MCF 10A (cell line): Measurements from ENCODE around the gene ADAMTS5. TPM values are rescaled to one million over a fixed set of nuclear protein-coding genes. Genes with fewer than 3 reads are reported as not detected.

Source experiments
- BruUV-seq: library from RNA; stranded (reverse); fragments of 400-500 nt; replicated peaks from 2 replicates; lab custom pipeline; 2021; lab: Mats Ljungman, UMichigan
- CTCF ChIA-PET: fragments of 300-600 bp; sonication (Branson Sonifier 250); formaldehyde crosslinking; extraction: SDS; loops from one replicate; lab custom pipeline; 2021; ENCODE audit warnings: antibody characterized with exemption, inconsistent platforms; lab: Yijun Ruan, JAX
- POLR2A ChIA-PET: fragments of 300-600, 350-650 bp; sonication (Branson Sonifier 250); formaldehyde crosslinking; extraction: SDS; loops from one replicate; lab custom pipeline; 2020; ENCODE audit warnings: antibody characterized with exemption, inconsistent platforms; lab: Yijun Ruan, JAX
- DNase-seq: peaks from one replicate; pipeline ENCODE4 v3.0.0-alpha.2; 2018; ENCODE audit not compliant: unreplicated experiment
- H3K27ac Mint-ChIP-seq: one replicate; pipeline ENCODE4 v1.8.0; 2022; ENCODE audit warnings: mild to moderate bottlenecking, low read depth, mixed read lengths; ENCODE audit not compliant: unreplicated experiment
- H3K27me3 Mint-ChIP-seq: one replicate; pipeline ENCODE4 v1.8.0; 2022; ENCODE audit warnings: mixed read lengths; ENCODE audit not compliant: insufficient read depth, unreplicated experiment
- H3K36me3 Mint-ChIP-seq: one replicate; pipeline ENCODE4 v1.8.0; 2022; ENCODE audit warnings: mild to moderate bottlenecking, moderate library complexity, mixed read lengths; ENCODE audit not compliant: insufficient read depth, unreplicated experiment
- H3K4me1 Mint-ChIP-seq: one replicate; pipeline ENCODE4 v1.8.0; 2022; ENCODE audit warnings: mixed read lengths; ENCODE audit not compliant: insufficient read depth, unreplicated experiment
- H3K4me3 Mint-ChIP-seq: one replicate; pipeline ENCODE4 v1.8.0; 2022; ENCODE audit warnings: mild to moderate bottlenecking, moderate library complexity, mixed read lengths; ENCODE audit not compliant: unreplicated experiment
- H3K9me3 Mint-ChIP-seq: one replicate; pipeline ENCODE4 v1.8.0; 2022; ENCODE audit warnings: mixed read lengths; ENCODE audit not compliant: unreplicated experiment
- CTCF ChIP-seq: fragments of 200-600 bp; IDR thresholded peaks from one replicate; pipeline ENCODE4 v1.8.0; 2022; ENCODE audit warnings: antibody characterized with exemption, mild to moderate bottlenecking; ENCODE audit not compliant: unreplicated experiment
- intact Hi-C: fragments of 100-400 bp; cut with micrococcal nuclease; formaldehyde crosslinking; loops from 2 replicates; pipeline ENCODE4 v1.14.1; 2022
- total RNA-seq: library from RNA; stranded (reverse); gene quantifications from 2 replicates; pipeline ENCODE4 v1.2.3, GENCODE V29; 2022

ADAMTS5 gene
- total RNA-seq, 1 experiment from 2014 or later = not detected

- Mint-ChIP-seq H3K4me1 (no peaks in the 10 kb centered on the region), H3K36me3 (no peaks in the 10 kb centered on the region), H3K27me3 (no peaks in the 10 kb centered on the region), H3K4me3 (no peak overlapping the region), H3K9me3 (no peaks in the 10 kb centered on the region), H3K27ac (no peak overlapping the region)
- intact Hi-C loops = no loop called here
- no peak for TF ChIP-seq CTCF
- BruUV-seq = no TSS peak
- no peak for DNase-seq
- POLR2A ChIA-PET = interaction anchor here (0.5 kb wide), 1 partner anchor 295 kb away, joined by 4 read pairs; no protein-coding TSS in a partner anchor
- CTCF ChIA-PET = interaction anchor here (0.5 to 0.8 kb wide), 3 partner anchors 19 to 624 kb away, joined by 3 to 4 read pairs (median 3); no protein-coding TSS in a partner anchor
Observed at GRCh38 chr21:26935977-26936376, 30.9 kb downstream of the ADAMTS5 start.

GRCh38 chr21:26934383-26934782 is 32.5 kb downstream of the ADAMTS5 start:
- DNase-seq = no peak
- ChIA-PET POLR2A (no interaction called here), CTCF (interaction anchor here (1.1 kb wide), 2 partner anchors 15 to 42 kb away, joined by 3 read pairs; no protein-coding TSS in a partner anchor)
- TF ChIP-seq CTCF = no peak
- no TSS peak for BruUV-seq
- Mint-ChIP-seq H3K9me3 (no peaks in the 10 kb centered on the region), H3K36me3 (no peaks in the 10 kb centered on the region), H3K4me1 (no peaks in the 10 kb centered on the region), H3K4me3 (no peak overlapping the region), H3K27ac (no peak overlapping the region), H3K27me3 (no peaks in the 10 kb centered on the region)
- intact Hi-C loops = no loop called here

- Mint-ChIP-seq H3K27me3 (no peaks in the 10 kb centered on the region), H3K4me3 (no peak overlapping the region), H3K9me3 (no peaks in the 10 kb centered on the region), H3K36me3 (no peaks in the 10 kb centered on the region), H3K4me1 (no peaks in the 10 kb centered on the region), H3K27ac (no peak overlapping the region)
- no peak for TF ChIP-seq CTCF
- ChIA-PET CTCF (interaction anchor here (1.1 kb wide), 2 partner anchors 16 to 43 kb away, joined by 3 read pairs; no protein-coding TSS in a partner anchor), POLR2A (no interaction called here)
- DNase-seq = no peak
- BruUV-seq = no TSS peak
- intact Hi-C loops = no loop called here
Observed at GRCh38 chr21:26933448-26933847, 33.4 kb downstream of the ADAMTS5 start.

- H3K4me3 Mint-ChIP-seq = no peak overlapping the region
- CTCF ChIA-PET = interaction anchor here (0.5 kb wide), 1 partner anchor 670 kb away, joined by 3 read pairs; no protein-coding TSS in a partner anchor
- no peak for TF ChIP-seq CTCF
- no peaks in the 10 kb centered on the region for H3K27me3 Mint-ChIP-seq
- POLR2A ChIA-PET = no interaction called here
- H3K36me3 Mint-ChIP-seq = no peaks in the 10 kb centered on the region
- no TSS peak for BruUV-seq
- no peak overlapping the region for H3K27ac Mint-ChIP-seq
- H3K4me1 Mint-ChIP-seq = no peaks in the 10 kb centered on the region
- intact Hi-C loops = no loop called here
- DNase-seq = no peak
- no peaks in the 10 kb centered on the region for H3K9me3 Mint-ChIP-seq
Observed at GRCh38 chr21:26925636-26926035, 41.3 kb downstream of the ADAMTS5 start.
